ENCODE data around the gene ADAM30. TPM values are rescaled to one million over a fixed set of nuclear protein-coding genes. Genes with fewer than 3 reads are reported as not detected.

The ADAM30 gene
- not detected for total RNA-seq

DNA sequence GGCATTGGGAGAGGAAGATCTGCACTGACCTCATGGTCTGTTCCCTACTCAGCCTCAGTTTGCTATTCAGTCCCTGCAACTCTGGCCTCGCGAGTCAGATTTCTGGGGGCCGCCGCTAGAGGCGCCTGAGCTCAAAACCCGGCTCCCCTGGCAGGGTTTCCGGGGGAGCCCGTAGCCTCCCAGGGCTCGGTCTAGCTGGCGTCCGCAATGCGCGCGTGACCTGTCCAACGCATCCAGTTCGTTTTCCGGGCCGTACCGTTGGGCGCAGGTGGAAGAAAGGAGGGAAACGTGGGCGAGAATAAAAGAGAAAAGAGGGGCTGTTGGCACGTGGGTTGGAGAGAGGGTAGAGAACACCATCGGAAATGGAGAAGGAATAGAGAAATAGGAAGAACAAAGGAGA is at the start of gene ADAM30:
ADAM30 (minus strand) TSS at position 213 of the 400 bp plus-strand sequence; CDS start at position 34, 179 bp downstream.
- CTCF ChIA-PET: interaction anchor here (1.1 kb wide), 1 partner anchor 55 kb away, joined by 3 read pairs; no protein-coding TSS in a partner anchor
- no peaks in the 10 kb centered on the region for H3K9me3 Mint-ChIP-seq

DNA sequence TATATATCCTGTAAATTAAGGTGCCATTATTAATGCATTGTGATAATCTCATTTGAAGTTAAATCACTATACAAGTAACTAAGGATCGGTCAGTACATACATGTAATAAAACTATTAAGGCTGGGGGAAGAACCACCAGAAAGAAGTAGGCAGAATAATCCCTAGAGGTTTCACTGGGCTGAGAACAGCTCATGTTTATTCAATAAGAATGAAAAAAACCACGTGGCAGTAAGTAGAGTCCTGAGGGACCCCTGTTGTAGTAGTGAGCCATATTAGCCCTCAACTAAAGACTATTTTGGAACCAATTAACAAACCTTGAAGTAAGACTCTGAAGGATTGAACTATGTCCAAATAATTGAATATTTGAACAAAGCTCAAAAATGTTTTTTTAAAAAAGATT is 46.9 kb upstream of the ADAM30 start:
- DNase-seq: no peak
- H3K9me3 Mint-ChIP-seq: no peaks in the 10 kb centered on the region
- H3K27me3 Mint-ChIP-seq: no peaks in the 10 kb centered on the region
- peaks cover 4% of the 10 kb centered on the region for H3K4me1 Mint-ChIP-seq
- POLR2A ChIA-PET: no interaction called here
- H3K36me3 Mint-ChIP-seq (ENCODE audit: low read depth): peaks cover 22% of the 10 kb centered on the region
- H3K4me3 Mint-ChIP-seq: no peak overlapping the region
- CTCF ChIA-PET: no interaction called here
- no peak overlapping the region for H3K27ac Mint-ChIP-seq

More for the DNA sequence above, at the start of gene ADAM30:
- Mint-ChIP-seq H3K36me3 (ENCODE audit: low read depth) (peaks cover 2% of the 10 kb centered on the region), H3K4me1 (peaks cover 34% of the 10 kb centered on the region), H3K27me3 (peaks cover 25% of the 10 kb centered on the region), H3K27ac (no peak within 1 kb of the TSS), H3K4me3 (no peak within 1 kb of the TSS)
- DNase-seq: no peak
- POLR2A ChIA-PET: no interaction called here

DNA sequence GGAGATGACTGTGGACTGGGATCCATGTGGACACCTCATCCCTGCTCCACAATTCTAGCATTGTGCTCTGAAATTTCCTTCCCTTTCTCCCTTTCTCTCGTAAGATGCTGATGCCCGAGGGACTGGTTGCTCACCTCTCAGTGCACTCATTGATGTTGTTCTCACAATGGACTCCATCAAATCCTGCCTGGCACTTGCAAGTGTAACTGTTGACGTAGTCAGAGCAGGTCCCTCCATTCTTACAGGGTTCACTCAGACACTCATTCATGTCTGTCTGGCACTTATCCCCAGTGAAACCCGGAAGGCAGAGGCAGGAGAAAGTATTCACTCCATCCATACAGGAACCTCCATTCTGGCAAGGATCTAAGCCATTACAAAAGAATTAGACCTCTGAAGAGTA is 45.1 kb upstream of the ADAM30 start:
- peaks cover 30% of the 10 kb centered on the region for H3K36me3 Mint-ChIP-seq (ENCODE audit: low read depth)
- no peaks in the 10 kb centered on the region for H3K27me3 Mint-ChIP-seq
- CTCF ChIA-PET: no interaction called here
- H3K4me1 Mint-ChIP-seq: peaks cover 4% of the 10 kb centered on the region
- no peak for DNase-seq
- POLR2A ChIA-PET: no interaction called here
- H3K27ac Mint-ChIP-seq: no peak overlapping the region
- no peak overlapping the region for H3K4me3 Mint-ChIP-seq
- H3K9me3 Mint-ChIP-seq: no peaks in the 10 kb centered on the region

DNA sequence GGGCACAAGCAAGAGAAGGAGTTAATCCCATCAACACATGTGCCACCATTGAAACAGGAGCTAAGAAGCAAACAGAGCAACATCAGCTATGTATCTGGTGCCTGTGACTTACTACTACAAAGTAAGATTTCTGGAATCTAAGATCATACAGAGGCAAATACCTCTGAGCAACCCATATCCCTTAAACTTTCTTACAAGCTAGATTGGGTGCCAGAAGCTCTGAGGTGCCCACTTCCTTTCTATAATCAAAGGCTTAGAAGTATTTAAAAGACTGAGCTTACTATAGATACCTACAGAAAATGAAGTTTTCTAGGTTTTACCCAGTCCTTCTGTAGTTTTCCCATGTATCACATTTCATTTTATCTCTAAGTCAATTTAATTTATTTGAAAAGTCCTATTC is 44.4 kb upstream of the ADAM30 start:
- H3K9me3 Mint-ChIP-seq: no peaks in the 10 kb centered on the region
- ChIA-PET POLR2A (no interaction called here), CTCF (interaction anchor here (1.6 kb wide), 1 partner anchor 8 kb away, joined by 4 read pairs; no protein-coding TSS in a partner anchor)
- H3K4me1 Mint-ChIP-seq: peaks cover 4% of the 10 kb centered on the region
- H3K27ac Mint-ChIP-seq: no peak overlapping the region
- H3K4me3 Mint-ChIP-seq: no peak overlapping the region
- H3K36me3 Mint-ChIP-seq (ENCODE audit: low read depth): peaks cover 31% of the 10 kb centered on the region
- no peak for DNase-seq
- H3K27me3 Mint-ChIP-seq: no peaks in the 10 kb centered on the region

DNA sequence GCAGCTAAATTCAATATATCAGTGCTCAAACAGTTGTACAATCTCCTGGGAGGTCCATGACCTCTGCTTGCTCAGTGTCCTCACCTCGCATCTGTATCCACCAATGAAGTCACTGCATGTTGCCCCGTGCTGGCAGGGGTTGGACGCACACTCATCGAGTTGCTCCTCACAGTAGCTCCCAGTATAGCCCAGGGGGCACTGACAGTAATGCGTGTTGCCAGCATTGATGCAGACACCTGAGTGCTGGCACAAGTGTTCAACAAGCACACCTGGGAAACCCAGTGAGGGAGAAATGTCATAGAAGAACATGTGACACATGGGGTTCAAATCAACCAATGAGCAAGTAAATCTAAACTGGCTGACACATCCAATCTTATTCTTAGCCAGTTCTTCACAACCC is 40.9 kb upstream of the ADAM30 start:
- no peaks in the 10 kb centered on the region for H3K27me3 Mint-ChIP-seq
- H3K27ac Mint-ChIP-seq: no peak overlapping the region
- no peak overlapping the region for H3K4me3 Mint-ChIP-seq
- CTCF ChIA-PET: interaction anchor here (1.1 to 1.7 kb wide), 2 partner anchors 11 to 13 kb away, joined by 3 to 6 read pairs; no protein-coding TSS in a partner anchor
- peaks cover 4% of the 10 kb centered on the region for H3K4me1 Mint-ChIP-seq
- no peak for DNase-seq
- peaks cover 8% of the 10 kb centered on the region for H3K9me3 Mint-ChIP-seq
- peaks cover 64% of the 10 kb centered on the region for H3K36me3 Mint-ChIP-seq (ENCODE audit: low read depth)
- POLR2A ChIA-PET: interaction anchor here (0.8 kb wide), 1 partner anchor 35 kb away, joined by 5 read pairs; no protein-coding TSS in a partner anchor

DNA sequence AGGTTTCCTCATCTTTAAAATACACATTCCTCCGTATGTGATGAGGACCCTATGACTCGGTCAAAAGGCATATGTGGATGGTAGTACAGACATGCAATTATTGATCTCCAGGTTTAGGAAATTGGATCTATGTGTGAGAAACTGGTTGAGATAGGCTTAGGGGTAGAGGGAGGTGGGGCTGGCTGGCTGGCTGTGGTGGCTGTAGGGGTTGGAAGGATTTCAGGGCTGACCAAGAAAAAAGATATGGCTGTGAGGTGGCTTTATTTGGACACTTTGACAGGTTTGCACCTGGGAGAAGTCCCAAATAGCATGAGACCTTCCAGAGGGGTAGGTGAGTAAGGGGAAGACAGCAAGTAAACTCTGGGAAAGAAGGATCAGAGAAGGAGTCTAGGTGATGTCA is 39.6 kb upstream of the ADAM30 start:
- peaks cover 61% of the 10 kb centered on the region for H3K36me3 Mint-ChIP-seq (ENCODE audit: low read depth)
- no peak overlapping the region for H3K4me3 Mint-ChIP-seq
- H3K9me3 Mint-ChIP-seq: peaks cover 8% of the 10 kb centered on the region
- peaks cover 4% of the 10 kb centered on the region for H3K4me1 Mint-ChIP-seq
- POLR2A ChIA-PET: no interaction called here
- no peaks in the 10 kb centered on the region for H3K27me3 Mint-ChIP-seq
- no peak for DNase-seq
- no peak overlapping the region for H3K27ac Mint-ChIP-seq
- CTCF ChIA-PET: interaction anchor here (1.7 kb wide), 1 partner anchor 15 kb away, joined by 6 read pairs; no protein-coding TSS in a partner anchor

DNA sequence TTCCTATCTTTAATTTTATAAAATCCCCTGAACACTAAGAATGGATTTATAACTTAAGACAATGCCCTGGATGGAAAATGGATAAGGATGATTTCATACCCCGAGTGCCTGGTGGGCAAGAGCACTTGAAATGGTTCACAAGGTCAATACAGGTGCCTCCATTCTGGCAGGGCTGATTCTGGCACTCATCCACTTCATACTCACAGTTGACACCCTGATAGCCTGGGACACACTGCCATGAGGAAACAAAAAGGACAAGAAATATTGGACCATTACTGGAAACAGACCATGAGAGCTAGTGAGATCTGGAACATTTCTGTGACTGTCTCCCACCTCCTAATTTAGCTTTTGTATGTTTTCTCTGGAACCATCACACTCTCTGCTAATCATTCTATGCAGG is 39.1 kb upstream of the ADAM30 start:
- Mint-ChIP-seq H3K9me3 (peaks cover 8% of the 10 kb centered on the region), H3K36me3 (ENCODE audit: low read depth) (peaks cover 58% of the 10 kb centered on the region), H3K4me3 (no peak overlapping the region), H3K4me1 (peaks cover 1% of the 10 kb centered on the region), H3K27ac (no peak overlapping the region), H3K27me3 (no peaks in the 10 kb centered on the region)
- POLR2A ChIA-PET: no interaction called here
- CTCF ChIA-PET: no interaction called here
- DNase-seq: no peak

DNA sequence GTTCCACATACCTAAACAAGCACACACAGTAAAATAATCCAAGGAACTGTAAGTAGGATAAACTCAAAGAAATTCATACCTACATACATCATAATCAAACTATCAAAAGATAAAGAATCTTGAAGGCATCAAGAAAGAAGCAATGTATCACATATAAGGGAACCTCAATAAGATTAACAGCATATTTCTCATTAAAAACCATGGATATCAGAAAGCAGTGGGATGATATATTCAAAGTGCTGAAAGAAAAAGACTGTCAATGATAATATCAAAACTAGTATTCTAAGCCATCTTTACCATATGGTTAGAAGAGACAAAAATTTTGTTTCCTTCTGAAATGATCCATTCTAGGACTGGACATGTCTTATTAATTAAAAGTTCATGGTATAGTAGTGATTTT is 37.1 kb upstream of the ADAM30 start:
- Mint-ChIP-seq H3K27ac (no peak overlapping the region), H3K4me1 (no peaks in the 10 kb centered on the region), H3K4me3 (no peak overlapping the region), H3K36me3 (ENCODE audit: low read depth) (peaks cover 52% of the 10 kb centered on the region), H3K27me3 (no peaks in the 10 kb centered on the region), H3K9me3 (peaks cover 8% of the 10 kb centered on the region)
- DNase-seq: no peak
- ChIA-PET POLR2A (no interaction called here), CTCF (no interaction called here)

DNA sequence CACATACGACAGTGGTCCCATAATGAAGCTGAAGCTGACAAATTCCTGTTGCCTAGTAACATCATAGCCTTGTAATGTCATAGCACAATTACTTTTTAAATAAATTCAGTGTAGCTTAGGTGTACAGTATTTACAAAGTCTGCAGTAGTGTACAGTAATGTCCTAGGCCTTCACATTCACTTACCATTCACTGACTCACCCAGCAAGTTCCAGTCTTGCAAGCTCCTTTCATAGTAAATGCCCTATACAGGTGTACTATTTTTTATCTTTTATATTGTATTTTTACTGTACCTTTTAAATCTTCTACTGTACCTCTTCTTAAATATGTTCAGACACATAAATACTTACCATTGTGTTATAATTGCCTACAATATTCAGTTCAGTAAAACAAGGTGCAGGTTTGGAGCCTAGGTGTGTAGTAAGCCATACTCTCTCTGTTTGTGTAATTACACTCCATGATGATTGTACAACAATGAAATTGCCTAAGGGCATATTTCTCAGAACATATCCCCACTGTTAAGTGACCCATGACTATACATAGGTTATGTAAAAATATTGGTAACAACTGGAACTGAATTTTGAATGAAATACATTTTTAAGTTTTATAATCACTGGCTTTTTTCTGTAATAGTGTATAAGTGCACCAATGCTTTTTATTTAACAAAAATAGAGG is 33.5 kb upstream of the ADAM30 start:
- Mint-ChIP-seq H3K27ac (no peak overlapping the region), H3K27me3 (no peaks in the 10 kb centered on the region), H3K4me1 (no peaks in the 10 kb centered on the region), H3K4me3 (no peak overlapping the region), H3K36me3 (ENCODE audit: low read depth) (peaks cover 40% of the 10 kb centered on the region), H3K9me3 (peaks cover 8% of the 10 kb centered on the region)
- POLR2A ChIA-PET: no interaction called here
- DNase-seq: no peak
- CTCF ChIA-PET: interaction anchor here (1.1 kb wide), 1 partner anchor 188 kb away, joined by 3 read pairs; no protein-coding TSS in a partner anchor

DNA sequence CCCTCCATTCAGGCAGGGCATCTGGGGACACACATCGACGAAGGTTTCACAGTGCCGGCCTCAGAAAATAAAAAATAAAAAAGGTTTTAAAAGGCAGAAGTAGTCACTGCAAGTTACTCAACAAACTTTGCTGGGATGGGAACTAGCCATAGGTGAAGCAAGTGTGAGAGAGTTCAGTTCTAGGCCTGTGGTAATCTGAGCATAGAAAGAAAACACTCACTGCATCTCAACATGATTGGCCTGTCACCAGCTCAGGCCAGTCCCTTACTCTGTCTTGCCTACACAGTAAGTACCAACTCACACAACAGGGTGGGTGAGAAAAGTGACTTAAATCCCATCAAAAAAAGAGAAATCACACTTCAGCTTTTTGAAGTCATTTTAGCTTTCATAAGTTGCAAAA is 30.2 kb upstream of the ADAM30 start:
- no peak for DNase-seq
- Mint-ChIP-seq H3K4me1 (no peaks in the 10 kb centered on the region), H3K36me3 (ENCODE audit: low read depth) (peaks cover 35% of the 10 kb centered on the region), H3K27ac (no peak overlapping the region), H3K9me3 (no peaks in the 10 kb centered on the region), H3K27me3 (no peaks in the 10 kb centered on the region), H3K4me3 (no peak overlapping the region)
- ChIA-PET CTCF (interaction anchor here (2.6 kb wide), 1 partner anchor 41 kb away, joined by 6 read pairs; no protein-coding TSS in a partner anchor), POLR2A (no interaction called here)

DNA sequence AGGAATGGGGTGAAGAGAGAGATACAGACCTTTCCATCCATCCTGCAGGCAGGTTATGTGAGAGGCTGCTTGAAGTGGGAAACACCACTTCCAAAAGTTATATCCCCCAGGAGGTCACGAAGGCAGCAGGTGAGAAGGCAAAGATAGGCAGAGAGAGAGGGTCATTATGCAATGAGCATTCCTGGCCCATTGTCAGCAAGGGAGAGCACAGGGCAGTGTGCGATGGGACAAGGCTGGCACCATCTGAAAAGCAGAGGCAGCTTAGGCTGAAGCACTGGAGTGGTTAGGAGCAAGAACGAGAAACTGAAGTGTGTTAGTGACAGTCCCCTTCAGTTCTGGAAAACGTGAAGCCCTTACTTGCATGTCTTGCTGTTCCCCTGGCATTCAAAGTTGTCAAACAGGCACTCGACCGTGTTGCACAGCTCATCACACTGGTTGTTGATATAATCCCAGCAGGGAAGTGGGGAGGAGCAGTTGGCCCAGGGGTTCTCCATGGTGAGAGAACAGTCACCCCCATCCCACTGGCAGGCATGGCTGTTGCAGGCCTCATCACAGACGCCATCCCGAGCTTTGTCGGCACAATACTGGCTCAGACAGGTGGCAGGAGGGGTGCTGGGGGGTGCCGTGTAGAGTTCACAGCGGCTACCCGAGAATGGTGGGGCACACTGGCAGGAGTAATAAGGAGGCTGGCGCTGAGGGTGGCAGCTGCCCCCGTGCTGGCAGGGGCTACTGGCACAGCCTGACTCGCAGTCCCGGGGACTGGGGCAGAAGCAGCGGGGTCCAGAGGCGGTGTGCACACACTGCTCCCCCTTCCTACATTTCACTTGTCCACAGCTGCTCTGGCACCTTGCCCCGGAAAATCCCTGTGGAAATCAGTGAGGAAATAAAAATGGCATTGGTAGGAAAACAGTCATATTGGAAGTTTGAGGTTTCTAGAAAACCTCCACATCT is 28.9 kb upstream of the ADAM30 start:
- POLR2A ChIA-PET: no interaction called here
- H3K27me3 Mint-ChIP-seq: no peaks in the 10 kb centered on the region
- H3K4me3 Mint-ChIP-seq: no peak overlapping the region
- CTCF ChIA-PET: interaction anchor here (1.0 kb wide), 1 partner anchor 40 kb away, joined by 3 read pairs; no protein-coding TSS in a partner anchor
- H3K36me3 Mint-ChIP-seq (ENCODE audit: low read depth): peaks cover 43% of the 10 kb centered on the region
- H3K4me1 Mint-ChIP-seq: no peaks in the 10 kb centered on the region
- no peak for DNase-seq
- H3K9me3 Mint-ChIP-seq: no peaks in the 10 kb centered on the region
- no peak overlapping the region for H3K27ac Mint-ChIP-seq

DNA sequence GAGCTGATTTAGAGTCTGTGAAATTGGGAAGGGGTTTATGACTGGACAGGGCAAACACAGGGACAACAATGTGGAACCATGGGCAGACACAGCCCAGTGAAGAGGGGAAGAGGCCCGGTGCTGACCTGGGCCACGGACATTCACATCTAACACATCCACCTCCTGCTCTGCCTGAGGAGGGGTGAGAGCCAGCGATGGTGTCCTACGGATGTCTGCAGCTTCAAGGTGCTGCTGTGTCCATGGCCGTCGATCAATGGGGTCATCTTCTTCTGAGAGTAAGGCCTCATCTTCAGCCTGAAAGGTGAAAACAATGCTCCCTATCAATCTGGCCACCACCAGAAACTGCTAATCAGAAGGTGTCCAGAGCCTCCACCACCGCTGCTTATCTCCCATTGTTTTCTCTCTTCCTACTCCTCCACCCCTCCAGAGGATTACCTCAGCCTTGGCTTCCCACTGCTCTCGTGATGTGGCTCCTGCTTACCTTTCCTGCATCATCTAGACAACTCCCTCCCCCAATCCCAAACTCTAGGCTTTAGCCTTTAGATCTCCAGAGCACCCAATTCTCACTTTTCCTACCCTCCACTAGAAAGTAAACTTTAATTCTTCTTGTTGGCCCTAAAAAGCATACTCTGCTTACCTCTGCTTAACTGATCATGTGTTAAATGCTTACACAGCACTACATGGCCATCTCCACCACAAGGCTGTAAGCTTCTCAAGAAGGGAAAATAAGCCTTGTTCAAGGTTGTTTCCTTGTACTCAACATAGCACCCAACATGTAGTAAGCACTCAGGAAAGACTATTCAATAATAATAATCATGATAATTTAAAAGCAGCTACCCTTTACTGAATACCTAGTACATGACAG is 24.0 kb upstream of the ADAM30 start:
- H3K4me3 Mint-ChIP-seq: no peak overlapping the region

More for the DNA sequence above, 24.0 kb upstream of the ADAM30 start:
- H3K36me3 Mint-ChIP-seq (ENCODE audit: low read depth): peaks cover 71% of the 10 kb centered on the region
- DNase-seq: no peak
- H3K4me1 Mint-ChIP-seq: no peaks in the 10 kb centered on the region
- ChIA-PET CTCF (interaction anchor here (0.7 to 0.9 kb wide), 2 partner anchors 10 to 12 kb away, joined by 3 read pairs; no protein-coding TSS in a partner anchor), POLR2A (no interaction called here)
- no peak overlapping the region for H3K27ac Mint-ChIP-seq
- H3K27me3 Mint-ChIP-seq: no peaks in the 10 kb centered on the region
- H3K9me3 Mint-ChIP-seq: no peaks in the 10 kb centered on the region
